Stimulated activated CD8-positive, alpha-beta memory T cell treated with anti-CD3 and anti-CD28 coated beads, Interleukin-7, amount 100 ng/mL, for 1 hour (primary cell): ENCODE results near the gene TAF11L2.
"Not testable (repeated sequence)": the region's sequence is repeated elsewhere in the genome, so short reads cannot be mapped to it uniquely, and the experiment has no call there.

Experiments used
- DNase-seq, 2 donors: peaks; one replicate each; pipeline ENCODE4 v3.0.0-alpha.2; 2020; ENCODE audit warnings: low read depth in 2 of 2

Gene TAF11L2

GRCh38 chr5:17497931-17498330 is at the start of gene TAF11L2:
TSS of gene TAF11L2 (plus strand) at chr5:17498231.
- DNase-seq = not testable (repeated sequence)

DNA sequence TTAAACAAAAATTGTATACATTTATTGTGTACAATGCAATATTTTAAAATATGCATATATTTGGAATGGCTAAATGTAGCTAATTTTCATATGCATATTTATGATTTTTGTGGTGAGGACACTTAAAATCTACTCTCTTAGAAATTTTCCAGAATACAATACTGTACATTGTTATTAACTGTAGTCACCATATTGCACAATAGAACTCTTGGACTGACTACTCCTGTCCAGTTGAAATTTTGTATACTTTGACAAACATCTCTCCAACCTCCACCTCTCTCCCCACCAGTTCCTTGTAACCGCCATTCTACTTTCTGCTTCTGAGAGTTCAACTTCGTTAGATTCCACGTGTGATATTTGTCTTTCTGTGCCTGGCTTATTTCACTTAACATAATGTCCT is 49.2 kb upstream of the TAF11L2 start:
- no peak for DNase-seq

GRCh38 chr5:17452936-17453335 is 45.1 kb upstream of the TAF11L2 start:
- DNase-seq = no peak

GRCh38 chr5:17455942-17456341 is 42.1 kb upstream of the TAF11L2 start:
- no peak for DNase-seq

- DNase-seq = no peak
These were observed 36.2 kb upstream of the TAF11L2 start for GRCh38 chr5:17461793-17462192.

DNA sequence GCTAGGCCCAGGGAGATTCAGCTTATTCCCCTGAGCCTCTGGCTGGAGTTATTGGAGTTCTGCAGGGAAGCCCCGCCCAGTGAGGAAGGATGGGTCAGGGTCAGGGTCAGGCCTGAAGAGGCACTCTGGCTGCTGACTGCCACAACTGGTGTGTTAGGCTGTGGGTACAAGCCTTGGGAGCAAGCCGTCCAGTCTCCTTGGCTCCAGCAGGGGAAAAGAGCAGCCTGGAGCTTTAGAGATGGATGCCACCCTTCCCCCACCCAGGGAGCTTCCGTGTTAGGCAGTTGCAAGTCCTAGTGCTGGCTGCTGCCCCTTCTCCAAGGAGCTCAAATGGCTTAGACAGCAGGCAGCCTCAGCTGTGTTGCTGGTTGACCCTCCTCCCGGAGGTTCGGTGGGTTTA is 34.4 kb upstream of the TAF11L2 start:
- DNase-seq = no peak

DNA sequence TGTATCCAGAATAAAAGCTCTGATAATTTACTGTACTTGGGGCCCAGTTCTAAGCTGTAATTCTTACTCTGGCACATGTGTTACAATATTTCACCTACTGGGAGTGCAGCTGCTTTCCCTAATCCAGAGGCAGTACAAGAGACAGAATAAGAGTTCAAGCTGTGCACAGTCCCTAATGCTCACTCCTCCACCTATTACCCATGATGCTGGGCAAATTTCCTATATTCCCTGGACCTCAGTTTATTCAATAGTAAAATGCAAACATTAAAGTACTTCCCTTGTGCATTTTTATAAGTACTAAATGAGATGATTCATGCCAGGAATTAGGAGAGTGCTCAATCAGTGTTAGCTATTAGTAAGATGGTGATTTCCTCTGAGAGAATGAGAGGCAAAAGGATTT is 28.0 kb upstream of the TAF11L2 start:
- DNase-seq = no peak

GRCh38 chr5:17475064-17475463 is 23.0 kb upstream of the TAF11L2 start:
- not testable (repeated sequence) for DNase-seq

- no peak for DNase-seq
These were observed 21.0 kb upstream of the TAF11L2 start for GRCh38 chr5:17477043-17477442.

- DNase-seq = no peak
These were observed 20.3 kb upstream of the TAF11L2 start for GRCh38 chr5:17477573-17478265.

- no peak for DNase-seq
These were observed 16.7 kb upstream of the TAF11L2 start for GRCh38 chr5:17481378-17481777.

GRCh38 chr5:17482790-17483189 is 15.2 kb upstream of the TAF11L2 start:
- no peak for DNase-seq

GRCh38 chr5:17486464-17487173 is 11.4 kb upstream of the TAF11L2 start:
- DNase-seq = not testable (repeated sequence)

DNA sequence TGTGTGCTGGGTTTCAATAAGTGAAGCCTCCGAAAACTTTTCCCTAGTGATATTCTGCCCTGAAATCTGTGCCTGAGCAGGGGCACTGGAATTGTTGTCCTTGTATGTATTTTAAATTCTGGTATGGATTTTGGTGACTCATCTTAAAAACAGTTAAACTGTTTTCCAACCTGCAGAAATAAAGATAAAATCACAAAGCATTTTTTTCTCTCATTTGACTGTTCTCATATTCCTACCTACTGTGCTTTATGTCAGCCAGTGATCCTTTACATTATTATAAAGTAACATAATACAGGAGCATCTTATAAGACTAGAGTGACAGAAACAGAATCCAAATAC is 10.9 kb upstream of the TAF11L2 start:
- DNase-seq = no peak

DNA sequence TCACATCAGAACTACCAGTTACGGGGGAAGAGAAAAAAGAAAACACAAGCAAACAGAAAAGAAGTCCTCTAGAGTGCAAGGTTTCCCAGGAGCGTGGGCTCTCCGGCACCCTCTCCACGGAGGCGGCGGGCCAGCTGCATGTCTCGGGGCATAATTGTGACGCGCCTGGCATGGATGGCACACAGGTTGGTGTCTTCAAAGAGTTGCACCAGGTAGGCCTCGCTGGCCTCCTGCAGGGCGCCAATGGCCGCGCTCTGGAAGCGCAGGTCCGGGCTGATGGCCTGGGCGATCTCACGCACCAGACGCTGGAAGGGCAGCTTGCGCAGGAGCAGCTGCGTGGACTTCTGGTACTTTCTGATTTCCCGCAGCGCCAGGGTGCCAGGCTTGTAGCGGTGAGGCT is 6.8 kb upstream of the TAF11L2 start:
- not testable (repeated sequence) for DNase-seq

GRCh38 chr5:17492770-17493169 is 5.3 kb upstream of the TAF11L2 start:
- no peak for DNase-seq

DNA sequence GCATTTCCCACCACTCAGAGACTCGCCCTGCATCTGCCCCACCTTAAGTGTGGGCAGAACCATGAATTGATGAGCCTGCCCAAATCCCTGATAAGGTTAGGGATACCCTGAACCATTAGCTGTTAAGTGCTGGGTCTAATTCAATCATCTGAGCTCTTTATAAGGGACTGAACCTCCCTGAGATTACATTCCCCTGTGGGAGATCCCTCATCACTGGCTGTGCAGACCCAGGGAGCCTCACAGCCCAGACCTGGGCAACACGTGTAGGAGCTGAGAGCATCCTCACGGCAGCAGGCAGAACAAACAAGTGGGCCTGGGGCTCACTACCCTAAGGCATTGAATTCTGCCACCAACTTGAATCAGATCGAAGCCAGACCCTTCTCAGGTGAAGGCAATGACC is 585 bp upstream of the TAF11L2 start:
- no peak for DNase-seq

DNA sequence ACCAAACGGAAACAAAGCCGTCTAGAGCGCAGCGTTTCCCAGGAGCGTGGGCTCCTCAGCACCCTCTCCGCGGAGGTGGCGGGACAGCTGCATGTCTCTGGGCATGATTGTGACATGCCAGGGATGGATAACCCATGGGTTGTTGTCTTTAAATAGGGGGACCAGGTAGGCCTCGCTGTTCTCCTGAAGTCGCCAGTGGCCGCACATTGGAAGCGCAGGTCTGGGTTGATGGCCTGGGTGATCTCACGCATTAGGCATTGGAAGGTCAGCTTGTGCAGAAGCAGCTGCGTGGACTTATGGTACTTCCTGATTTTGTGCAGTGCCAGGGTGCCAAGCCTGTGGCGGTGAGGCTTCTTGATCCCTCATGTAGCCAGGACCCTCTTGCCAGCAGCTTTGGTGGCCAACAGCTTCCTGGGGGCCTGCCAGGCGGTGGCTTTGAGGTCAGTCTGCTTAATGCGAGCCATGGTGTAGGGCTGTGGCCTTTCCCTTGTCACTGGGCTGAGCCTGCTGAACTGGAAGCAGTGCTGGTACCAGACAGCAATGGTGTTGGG is 13.8 kb downstream of the TAF11L2 start:
- no peak for DNase-seq

DNA sequence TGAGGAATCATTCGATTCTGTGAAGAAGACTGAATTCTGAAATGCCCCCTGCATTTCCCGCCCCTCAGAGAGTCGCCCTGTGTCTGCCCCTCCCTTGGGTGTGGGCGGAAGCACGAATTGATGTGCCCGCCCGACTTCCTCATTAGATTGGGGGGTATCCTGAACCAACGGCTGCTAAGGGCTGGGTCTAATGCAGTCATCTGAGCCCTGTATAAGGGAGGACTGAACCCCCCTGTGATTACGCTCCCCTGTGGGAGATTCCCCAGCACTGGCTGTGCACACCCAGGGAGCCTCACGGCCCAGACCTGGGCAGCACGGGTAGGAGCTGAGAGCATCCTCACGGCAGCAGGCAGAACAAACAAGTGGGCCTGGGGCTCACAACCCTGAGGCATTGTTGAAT is 19.5 kb downstream of the TAF11L2 start:
- DNase-seq = not testable (repeated sequence)

DNA sequence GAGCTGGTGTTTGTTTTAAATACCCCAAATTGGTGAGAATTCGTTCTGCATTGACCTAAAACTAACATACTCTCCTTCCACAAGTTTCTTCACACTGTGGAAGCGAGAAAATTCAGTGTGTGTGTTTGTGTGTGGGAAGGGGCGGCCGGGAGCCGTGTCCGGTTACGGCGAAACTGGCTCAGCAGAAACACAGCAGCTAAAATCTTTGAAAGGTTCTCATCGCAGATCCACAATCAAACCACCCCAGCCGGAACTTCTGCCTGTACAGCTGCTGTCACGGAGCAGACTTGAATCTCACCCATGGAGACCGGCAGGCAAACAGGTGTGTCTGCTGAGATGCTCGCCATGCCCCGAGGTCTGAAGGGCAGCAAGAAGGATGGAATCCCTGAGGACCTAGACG is 20.0 kb downstream of the TAF11L2 start, which contains the start of gene TAF11L3:
TSS of gene TAF11L3 (plus strand) at position 301 of the 400 bp plus-strand sequence.
- not testable (repeated sequence) for DNase-seq

DNA sequence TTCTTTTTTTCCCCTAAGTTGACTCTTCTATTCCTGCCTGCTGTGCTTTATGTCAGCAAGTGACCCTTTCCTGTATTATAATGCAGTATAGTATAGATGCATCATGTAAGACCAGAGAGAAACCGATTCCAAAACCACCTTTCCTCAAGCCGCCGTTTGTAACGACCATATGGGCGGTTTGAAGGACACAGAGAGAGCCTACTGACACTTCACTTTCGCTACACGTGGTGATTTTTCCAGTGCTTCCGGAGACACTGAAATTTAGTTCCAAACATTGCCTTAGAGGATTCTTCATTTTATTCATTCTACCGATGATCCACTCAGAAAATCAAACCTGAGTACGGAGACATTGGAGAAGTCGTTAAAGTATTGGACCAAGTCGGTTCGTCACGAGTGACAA is 21.5 kb downstream of the TAF11L2 start:
- not testable (repeated sequence) for DNase-seq

- DNase-seq = not testable (repeated sequence)
These were observed 23.5 kb downstream of the TAF11L2 start, which contains the start of gene TAF11L4 for GRCh38 chr5:17521501-17521900. TSS of gene TAF11L4 (plus strand) at chr5:17521801.

- not testable (repeated sequence) for DNase-seq
These were observed 26.9 kb downstream of the TAF11L2 start, which contains the start of gene TAF11L5 for GRCh38 chr5:17524935-17525334. TSS of gene TAF11L5 (plus strand) at chr5:17525235.
